Stomach (tissue), 4 donors: ENCODE results near the gene PLN.

Experiments
- EP300 ChIP-seq: sonication (generic); formaldehyde crosslinking; IDR thresholded peaks from one replicate; pipeline ENCODE4 v1.6.1; 2017; ENCODE audit warnings: antibody characterized with exemption
- POLR2A ChIP-seq, 4 donors: fragments of 450-650 bp; IDR thresholded peaks; one replicate each; pipeline ENCODE4 v1.6.1; 2016; ENCODE audit warnings: antibody characterized with exemption in 4 of 4, control low read depth in 2 of 4, mild to moderate bottlenecking in 1 of 4, moderate library complexity in 1 of 4
- POLR2AphosphoS5 ChIP-seq, 3 donors: sonication (generic); formaldehyde crosslinking; IDR thresholded peaks; one replicate each; pipeline ENCODE4 v1.6.1; 2016; ENCODE audit warnings: antibody characterized with exemption in 3 of 3
- TF ChIP-seq, protein P1 (sequence below), 7 experiments: fragments of 450-650 bp in 4 of 7; fragments of 200-600 bp in 3 of 7; sonication (generic) in 3 of 7; IDR thresholded peaks; one replicate each; pipeline ENCODE4 v1.5.1; 2016 to 2019; ENCODE audit warnings: antibody characterized with exemption in 7 of 7, control low read depth in 2 of 7, mild to moderate bottlenecking in 1 of 7

DNA sequence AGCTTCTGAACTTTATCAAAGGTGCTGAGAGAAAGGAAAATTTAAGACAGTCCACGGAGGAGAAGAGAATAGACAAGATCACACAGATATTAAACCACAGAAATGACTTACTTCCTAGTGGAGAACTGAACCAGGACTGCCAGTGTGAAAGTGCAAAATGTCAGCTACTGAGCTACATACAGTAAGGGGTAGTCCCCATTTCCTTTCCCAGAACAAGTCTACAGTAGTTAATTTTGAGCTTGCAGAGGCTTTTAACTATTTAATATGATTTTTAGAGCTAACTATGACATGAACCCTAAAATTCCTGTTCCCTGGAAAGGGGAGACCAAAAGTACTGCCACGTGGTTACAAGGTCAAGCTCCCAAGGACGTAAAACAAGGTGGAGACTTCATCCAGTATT is 58.2 kb downstream of the PLN start:
- TF ChIP-seq POLR2AphosphoS5 (IDR thresholded peaks at IDR 0.05) (no peak), POLR2A (IDR thresholded peaks at IDR 0.05) (no peak), EP300 (no peak)
- TF ChIP-seq, protein P1, sequence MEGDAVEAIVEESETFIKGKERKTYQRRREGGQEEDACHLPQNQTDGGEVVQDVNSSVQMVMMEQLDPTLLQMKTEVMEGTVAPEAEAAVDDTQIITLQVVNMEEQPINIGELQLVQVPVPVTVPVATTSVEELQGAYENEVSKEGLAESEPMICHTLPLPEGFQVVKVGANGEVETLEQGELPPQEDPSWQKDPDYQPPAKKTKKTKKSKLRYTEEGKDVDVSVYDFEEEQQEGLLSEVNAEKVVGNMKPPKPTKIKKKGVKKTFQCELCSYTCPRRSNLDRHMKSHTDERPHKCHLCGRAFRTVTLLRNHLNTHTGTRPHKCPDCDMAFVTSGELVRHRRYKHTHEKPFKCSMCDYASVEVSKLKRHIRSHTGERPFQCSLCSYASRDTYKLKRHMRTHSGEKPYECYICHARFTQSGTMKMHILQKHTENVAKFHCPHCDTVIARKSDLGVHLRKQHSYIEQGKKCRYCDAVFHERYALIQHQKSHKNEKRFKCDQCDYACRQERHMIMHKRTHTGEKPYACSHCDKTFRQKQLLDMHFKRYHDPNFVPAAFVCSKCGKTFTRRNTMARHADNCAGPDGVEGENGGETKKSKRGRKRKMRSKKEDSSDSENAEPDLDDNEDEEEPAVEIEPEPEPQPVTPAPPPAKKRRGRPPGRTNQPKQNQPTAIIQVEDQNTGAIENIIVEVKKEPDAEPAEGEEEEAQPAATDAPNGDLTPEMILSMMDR (IDR thresholded peaks at IDR 0.05), result no peak
